Body of pancreas (tissue), 4 donors: Measurements from ENCODE around the gene DUOXA1.

ENCODE experiments used
- CTCF ChIP-seq, 7 experiments: fragments of 450-650 bp in 4 of 7; fragments of 200-600 bp in 3 of 7; sonication (generic) in 3 of 7; IDR thresholded peaks; one replicate each; pipeline ENCODE4 v1.5.1; 2016 to 2019; ENCODE audit warnings: antibody characterized with exemption in 7 of 7
- POLR2A ChIP-seq, 3 donors: fragments of 450-650 bp; IDR thresholded peaks; one replicate each; pipeline ENCODE4 v1.6.1; 2016; ENCODE audit warnings: antibody characterized with exemption in 3 of 3, mild to moderate bottlenecking in 2 of 3

DNA sequence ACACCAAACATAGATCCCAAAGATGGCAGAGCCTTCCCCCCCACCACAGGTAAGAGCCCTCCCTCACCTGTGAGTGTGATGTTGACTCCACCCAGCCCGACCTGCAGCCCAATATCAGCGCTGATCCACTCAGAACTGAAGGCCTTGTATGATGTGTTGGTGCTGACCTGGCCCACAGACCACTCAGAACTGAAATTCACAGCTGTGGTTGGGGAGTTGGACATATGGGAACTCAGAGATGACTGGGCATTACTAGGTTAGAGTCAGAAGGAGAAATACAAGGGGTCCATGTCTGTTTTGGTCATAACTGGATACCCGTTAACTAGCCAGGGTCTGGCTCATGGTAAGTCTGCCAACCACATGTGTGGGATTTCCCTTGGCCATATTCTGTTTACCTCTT is 8.7 kb downstream of the DUOXA1 start:
- TF ChIP-seq CTCF (IDR thresholded peaks at IDR 0.05) (no peak), POLR2A (IDR thresholded peaks at IDR 0.05) (no peak)
